Activated CD4-positive, alpha-beta T cell treated with anti-CD3 and anti-CD28 coated beads for 36 hours (primary cell): ENCODE data around the gene DKK2. TPM values are rescaled to one million over a fixed set of nuclear protein-coding genes. Genes with fewer than 3 reads are reported as not detected.

Experiments used
- ATAC-seq: fragments of 200-7000 bp; cut with Tn5 transposase; one replicate; pipeline ENCODE4 v1.10.0; 2021; ENCODE audit warnings: mild to moderate bottlenecking, moderate library complexity
- CTCF ChIA-PET: fragments of 350-600 bp; sonication (Branson Sonifier 250); formaldehyde crosslinking; loops from one replicate; lab custom pipeline; 2021; ENCODE audit warnings: antibody characterized with exemption; lab: Charles Lee
- POLR2A ChIA-PET: fragments of 350-600 bp; sonication (Branson Sonifier 250); formaldehyde crosslinking; loops from one replicate; lab custom pipeline; 2021; ENCODE audit warnings: antibody characterized with exemption, inconsistent platforms; lab: Charles Lee
- DNase-seq: peaks from one replicate; pipeline ENCODE4 v3.0.0-alpha.2; 2020
- H3K27ac Mint-ChIP-seq: one replicate; pipeline ENCODE4 v1.8.0; 2021; ENCODE audit warnings: mixed read lengths
- H3K27me3 Mint-ChIP-seq: one replicate; pipeline ENCODE4 v1.8.0; 2021; ENCODE audit warnings: mixed read lengths
- H3K36me3 Mint-ChIP-seq: one replicate; pipeline ENCODE4 v1.8.0; 2021; ENCODE audit warnings: low read depth, mixed read lengths
- H3K4me1 Mint-ChIP-seq: one replicate; pipeline ENCODE4 v1.8.0; 2021; ENCODE audit warnings: mixed read lengths
- H3K4me3 Mint-ChIP-seq: one replicate; pipeline ENCODE4 v1.8.0; 2021; ENCODE audit warnings: mild to moderate bottlenecking, moderate library complexity, mixed read lengths
- H3K9me3 Mint-ChIP-seq: one replicate; pipeline ENCODE4 v1.8.0; 2021; ENCODE audit warnings: low read depth, mixed read lengths
- intact Hi-C, 2 experiments: fragments of 100-400 bp; cut with DNase I in 1 of 2; cut with micrococcal nuclease in 1 of 2; formaldehyde crosslinking; loops; one replicate each; pipeline versions ENCODE4 v1.14.2 to v1.15.1; 2022 to 2024; cut with DNase I, micrococcal nuclease
- total RNA-seq, 2 experiments: library from RNA; stranded (reverse); gene quantifications; one replicate each; pipeline ENCODE4 v1.2.3, GENCODE V29; 2021

Gene DKK2
- not detected for total RNA-seq

GRCh38 chr4:107035819-107036583 lies at the start of gene DKK2:
Gene DKK2 (minus strand): TSS chr4:107036313. CDS start chr4:107035591, 722 bp downstream.
- H3K27ac Mint-ChIP-seq: peak within 1 kb of the TSS; percentile 21
- H3K27me3 Mint-ChIP-seq: peaks cover 56% of the 10 kb centered on the region
- CTCF ChIA-PET: interaction anchor here (0.5 kb wide), 1 partner anchor 61 kb away, joined by 3 read pairs; no protein-coding TSS in a partner anchor
- intact Hi-C loops: loop anchor here in 1 of 2 experiments (5.0 kb wide), 2 partner anchors 146 to 701 kb away; no protein-coding TSS in a partner anchor
- peaks cover 24% of the 10 kb centered on the region for H3K4me1 Mint-ChIP-seq
- ATAC-seq (peak; percentile 70), DNase-seq (peak; percentile 40)
- POLR2A ChIA-PET: no interaction called here
- no peaks in the 10 kb centered on the region for H3K36me3 Mint-ChIP-seq
- H3K4me3 Mint-ChIP-seq: peak within 1 kb of the TSS; percentile 61
- no peaks in the 10 kb centered on the region for H3K9me3 Mint-ChIP-seq

GRCh38 chr4:107077192-107077591 lies 41.1 kb upstream of the DKK2 start:
- intact Hi-C loops: no loop called here
- ChIA-PET POLR2A (no interaction called here), CTCF (no interaction called here)
- DNase-seq (no peak), ATAC-seq (no peak)
- Mint-ChIP-seq H3K27ac (no peak overlapping the region), H3K4me3 (no peak overlapping the region), H3K36me3 (no peaks in the 10 kb centered on the region), H3K9me3 (peaks cover 5% of the 10 kb centered on the region), H3K27me3 (peaks cover 2% of the 10 kb centered on the region), H3K4me1 (no peaks in the 10 kb centered on the region)

DNA sequence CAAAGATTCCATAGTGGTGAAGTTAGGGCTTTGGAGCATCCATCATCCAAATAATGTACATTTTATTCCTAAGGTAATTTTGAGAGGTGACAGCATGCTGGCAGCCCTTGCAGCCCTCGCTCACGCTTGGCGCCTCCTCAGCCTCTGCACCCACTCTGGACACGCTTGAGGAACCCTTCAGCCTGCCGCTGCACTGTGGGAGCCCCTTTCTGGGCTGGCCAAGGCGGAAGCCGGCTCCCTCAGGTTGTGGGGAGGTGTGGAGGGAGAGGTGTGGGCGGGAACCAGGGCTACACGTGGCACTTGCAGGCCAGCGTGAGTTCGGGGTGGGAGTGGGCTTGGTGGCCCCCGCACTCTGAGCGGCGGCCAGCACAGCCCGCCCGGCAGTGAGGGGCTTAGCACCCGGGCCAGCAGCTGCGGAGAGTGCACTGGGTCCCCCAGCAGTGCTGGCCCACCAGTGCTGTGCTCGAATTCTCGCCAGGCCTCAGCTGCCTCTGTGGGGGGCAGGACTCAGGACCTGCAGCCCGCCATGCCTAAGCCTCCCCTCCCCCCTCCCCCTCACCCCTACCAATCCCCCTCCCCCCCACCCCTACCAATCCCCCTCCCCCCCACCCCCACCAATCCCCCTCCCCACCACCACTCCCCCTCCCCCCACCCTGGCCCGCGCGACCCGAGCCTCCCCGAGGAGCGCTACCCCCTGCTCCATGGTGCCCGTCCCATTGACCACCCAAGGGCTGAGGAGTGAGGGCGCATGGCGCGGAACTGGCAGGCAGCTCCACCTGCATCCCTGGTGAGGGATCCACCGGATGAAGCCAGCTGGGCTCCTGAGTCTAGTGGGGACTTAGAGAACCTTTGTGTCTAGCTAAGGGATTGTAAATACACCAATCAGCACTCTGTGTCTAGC lies 37.0 kb upstream of the DKK2 start:
- no peak overlapping the region for H3K27ac Mint-ChIP-seq
- no peak for ATAC-seq
- peaks cover 2% of the 10 kb centered on the region for H3K27me3 Mint-ChIP-seq
- no peaks in the 10 kb centered on the region for H3K9me3 Mint-ChIP-seq
- H3K36me3 Mint-ChIP-seq: no peaks in the 10 kb centered on the region
- no peak overlapping the region for H3K4me3 Mint-ChIP-seq
- no peaks in the 10 kb centered on the region for H3K4me1 Mint-ChIP-seq
- DNase-seq: no peak
- intact Hi-C loops: no loop called here
- ChIA-PET POLR2A (no interaction called here), CTCF (no interaction called here)

DNA sequence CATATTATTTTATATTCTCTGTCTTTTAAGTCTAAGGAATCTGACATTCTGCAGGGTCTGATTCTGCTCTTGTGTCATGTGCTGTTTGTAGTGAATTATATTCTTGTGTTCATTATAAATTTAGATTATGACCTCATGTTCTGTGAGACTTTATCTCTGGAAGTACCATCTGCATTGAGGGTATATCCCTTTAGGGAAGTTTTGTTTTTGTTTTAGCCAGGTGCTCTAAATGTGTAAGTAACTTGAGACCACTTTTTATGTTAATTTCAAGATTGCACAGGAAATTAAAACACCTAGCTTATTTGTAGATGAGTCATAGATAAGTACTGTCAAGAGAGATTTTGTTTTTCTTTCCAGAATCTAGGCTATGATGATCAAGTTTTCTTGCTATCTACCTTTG lies 35.0 kb upstream of the DKK2 start:
- no peak for ATAC-seq
- CTCF ChIA-PET: no interaction called here
- no peaks in the 10 kb centered on the region for H3K36me3 Mint-ChIP-seq

GRCh38 chr4:107069049-107069448 lies 32.9 kb upstream of the DKK2 start:
- ATAC-seq: peak; percentile 44
- CTCF ChIA-PET: no interaction called here
- intact Hi-C loops: no loop called here
- H3K4me1 Mint-ChIP-seq: no peaks in the 10 kb centered on the region
- POLR2A ChIA-PET: no interaction called here
- no peak overlapping the region for H3K27ac Mint-ChIP-seq
- DNase-seq: peak; percentile 10
- H3K9me3 Mint-ChIP-seq: no peaks in the 10 kb centered on the region
- peaks cover 2% of the 10 kb centered on the region for H3K27me3 Mint-ChIP-seq
- no peak overlapping the region for H3K4me3 Mint-ChIP-seq
- H3K36me3 Mint-ChIP-seq: no peaks in the 10 kb centered on the region

More for the DNA sequence above, 35.0 kb upstream of the DKK2 start:
- Mint-ChIP-seq H3K4me1 (no peaks in the 10 kb centered on the region), H3K27me3 (peaks cover 2% of the 10 kb centered on the region), H3K4me3 (no peak overlapping the region), H3K9me3 (no peaks in the 10 kb centered on the region), H3K27ac (no peak overlapping the region)
- POLR2A ChIA-PET: no interaction called here
- DNase-seq: no peak
- intact Hi-C loops: no loop called here

DNA sequence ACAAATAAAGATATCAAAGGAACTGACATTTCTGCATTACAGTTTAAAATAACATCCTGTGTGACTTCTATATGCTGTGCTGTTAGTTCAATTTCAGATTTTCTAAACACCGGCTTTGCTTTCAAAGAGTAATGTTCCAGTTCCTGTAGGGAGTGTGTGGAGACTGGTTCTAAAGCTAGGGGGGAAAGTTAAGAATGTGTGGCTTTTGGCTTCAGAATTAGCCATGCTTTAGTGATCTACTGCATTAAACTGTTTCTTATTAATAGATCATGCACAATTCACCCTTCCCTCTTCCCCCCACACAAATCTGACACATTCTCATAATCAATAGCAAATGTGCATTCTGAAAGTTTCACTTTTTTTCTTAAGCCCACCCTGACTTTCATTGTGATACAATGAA lies 32.0 kb upstream of the DKK2 start:
- Mint-ChIP-seq H3K36me3 (no peaks in the 10 kb centered on the region), H3K9me3 (no peaks in the 10 kb centered on the region), H3K4me1 (no peaks in the 10 kb centered on the region), H3K27ac (no peak overlapping the region), H3K4me3 (no peak overlapping the region), H3K27me3 (peaks cover 2% of the 10 kb centered on the region)
- ATAC-seq (no peak), DNase-seq (no peak)
- intact Hi-C loops: no loop called here
- ChIA-PET CTCF (no interaction called here), POLR2A (no interaction called here)

DNA sequence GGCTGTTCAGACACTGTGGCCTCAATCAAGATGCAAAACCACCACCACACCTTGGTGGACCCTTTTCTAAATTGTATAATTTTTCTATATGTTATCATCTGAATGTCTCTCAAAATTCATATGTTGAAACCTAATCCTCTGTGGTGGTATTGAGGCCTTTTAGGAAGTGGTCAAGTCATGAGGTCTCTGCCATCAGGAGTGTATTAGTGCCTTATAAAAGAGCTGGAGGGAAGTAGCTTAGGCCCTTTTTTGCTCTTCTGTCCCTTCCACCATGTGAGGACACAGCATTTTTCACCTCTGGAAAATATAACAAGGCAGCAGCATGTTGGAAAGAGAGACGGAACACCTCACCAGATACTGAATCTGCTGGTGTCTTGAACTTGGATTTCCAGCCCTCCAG lies 30.5 kb upstream of the DKK2 start:
- no peaks in the 10 kb centered on the region for H3K9me3 Mint-ChIP-seq
- ATAC-seq (no peak), DNase-seq (no peak)
- no peaks in the 10 kb centered on the region for H3K36me3 Mint-ChIP-seq
- intact Hi-C loops: no loop called here
- H3K27ac Mint-ChIP-seq: no peak overlapping the region
- ChIA-PET CTCF (no interaction called here), POLR2A (interaction anchor here (0.6 kb wide), 1 partner anchor 209 kb away, joined by 3 read pairs; no protein-coding TSS in a partner anchor)
- no peak overlapping the region for H3K4me3 Mint-ChIP-seq
- H3K4me1 Mint-ChIP-seq: no peaks in the 10 kb centered on the region
- H3K27me3 Mint-ChIP-seq: peaks cover 2% of the 10 kb centered on the region

GRCh38 chr4:107065201-107065600 lies 29.1 kb upstream of the DKK2 start:
- Mint-ChIP-seq H3K9me3 (no peaks in the 10 kb centered on the region), H3K4me1 (no peaks in the 10 kb centered on the region), H3K4me3 (no peak overlapping the region), H3K27me3 (no peaks in the 10 kb centered on the region), H3K36me3 (no peaks in the 10 kb centered on the region), H3K27ac (no peak overlapping the region)
- intact Hi-C loops: no loop called here
- DNase-seq (no peak), ATAC-seq (no peak)
- ChIA-PET POLR2A (no interaction called here), CTCF (no interaction called here)

GRCh38 chr4:107060388-107060787 lies 24.3 kb upstream of the DKK2 start:
- H3K27ac Mint-ChIP-seq: no peak overlapping the region
- ChIA-PET POLR2A (no interaction called here), CTCF (interaction anchor here (1.7 kb wide), 1 partner anchor 43 kb away, joined by 4 read pairs; no protein-coding TSS in a partner anchor)
- no peaks in the 10 kb centered on the region for H3K27me3 Mint-ChIP-seq
- no peak overlapping the region for H3K4me3 Mint-ChIP-seq
- no peaks in the 10 kb centered on the region for H3K9me3 Mint-ChIP-seq
- DNase-seq (no peak), ATAC-seq (no peak)
- H3K36me3 Mint-ChIP-seq: no peaks in the 10 kb centered on the region
- intact Hi-C loops: no loop called here
- H3K4me1 Mint-ChIP-seq: no peaks in the 10 kb centered on the region

GRCh38 chr4:107058828-107059227 lies 22.7 kb upstream of the DKK2 start:
- no peak for DNase-seq
- peak; percentile 26 for ATAC-seq
- ChIA-PET CTCF (no interaction called here), POLR2A (interaction anchor here (0.5 kb wide), 1 partner anchor 29 kb away, joined by 3 read pairs; no protein-coding TSS in a partner anchor)
- no peak overlapping the region for H3K4me3 Mint-ChIP-seq
- H3K4me1 Mint-ChIP-seq: no peaks in the 10 kb centered on the region
- intact Hi-C loops: no loop called here
- H3K9me3 Mint-ChIP-seq: peaks cover 2% of the 10 kb centered on the region
- H3K36me3 Mint-ChIP-seq: no peaks in the 10 kb centered on the region
- H3K27me3 Mint-ChIP-seq: no peaks in the 10 kb centered on the region
- no peak overlapping the region for H3K27ac Mint-ChIP-seq

DNA sequence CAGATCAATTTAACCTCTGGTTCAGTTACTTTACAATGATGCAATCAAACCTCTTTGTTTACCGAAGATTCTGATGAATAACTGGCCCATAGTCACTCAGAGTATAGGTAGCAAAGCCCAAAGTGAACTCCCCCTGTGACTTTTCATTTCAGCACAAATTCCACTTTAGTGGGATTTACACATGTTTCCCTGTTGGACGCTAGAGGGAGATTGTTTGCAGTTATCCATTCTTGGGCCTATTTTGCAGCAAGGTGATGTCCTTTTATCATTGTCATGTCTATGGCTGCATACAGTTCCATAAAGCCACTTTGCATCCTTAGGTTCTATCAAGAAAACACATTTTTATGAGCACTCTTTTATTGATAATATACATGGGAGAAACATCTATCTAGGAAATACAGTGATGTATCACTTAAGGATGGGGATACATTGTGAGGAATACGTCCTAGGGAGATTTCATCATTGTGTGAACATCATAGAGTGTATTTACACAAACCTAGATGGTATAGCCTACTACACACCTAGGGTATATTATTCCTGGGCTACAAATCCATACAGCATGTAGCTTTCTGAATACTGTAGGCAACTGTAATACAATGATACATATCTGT lies 14.5 kb upstream of the DKK2 start:
- peaks cover 11% of the 10 kb centered on the region for H3K9me3 Mint-ChIP-seq
- no peak overlapping the region for H3K4me3 Mint-ChIP-seq
- no peaks in the 10 kb centered on the region for H3K27me3 Mint-ChIP-seq
- ChIA-PET CTCF (interaction anchor here (1.2 kb wide), 1 partner anchor 133 kb away, joined by 3 read pairs; no protein-coding TSS in a partner anchor), POLR2A (no interaction called here)
- intact Hi-C loops: loop anchor here in 1 of 2 experiments (5.0 kb wide), 1 partner anchor 132 kb away; no protein-coding TSS in a partner anchor
- H3K27ac Mint-ChIP-seq: no peak overlapping the region
- H3K4me1 Mint-ChIP-seq: no peaks in the 10 kb centered on the region
- DNase-seq: no peak
- H3K36me3 Mint-ChIP-seq: no peaks in the 10 kb centered on the region
- no peak for ATAC-seq
